Activated CD8-positive, alpha-beta memory T cell treated with anti-CD3 and anti-CD28 coated beads, Interleukin-2, amount 10 ng/mL, durations not matched to agents 7 days and 5 days (primary cell): ENCODE results near the gene ATG101. TPM values are rescaled to one million over a fixed set of nuclear protein-coding genes. Genes with fewer than 3 reads are reported as not detected.
A peak's percentile ranks its signal among the peaks of the same experiment; 100 is the strongest.

Experiments
- ATAC-seq: fragments of 150-1000 bp; cut with Tn5 transposase; one replicate; pipeline ENCODE4 v1.10.0; 2021; ENCODE audit warnings: moderate library complexity
- CTCF ChIA-PET: fragments of 350-600 bp; sonication (Branson Sonifier 250); formaldehyde crosslinking; loops from one replicate; lab custom pipeline; 2021; ENCODE audit warnings: antibody characterized with exemption; lab: Charles Lee
- DNase-seq: peaks from one replicate; pipeline ENCODE4 v3.0.0-alpha.2; 2020
- H3K27ac Mint-ChIP-seq: one replicate; pipeline ENCODE4 v1.8.0; 2021; ENCODE audit warnings: mild to moderate bottlenecking, mixed read lengths
- H3K27me3 Mint-ChIP-seq: one replicate; pipeline ENCODE4 v1.8.0; 2021; ENCODE audit warnings: mixed read lengths
- H3K36me3 Mint-ChIP-seq: one replicate; pipeline ENCODE4 v1.8.0; 2021; ENCODE audit warnings: mild to moderate bottlenecking, mixed read lengths
- H3K4me1 Mint-ChIP-seq: one replicate; pipeline ENCODE4 v1.8.0; 2021; ENCODE audit warnings: mixed read lengths
- H3K4me3 Mint-ChIP-seq: one replicate; pipeline ENCODE4 v1.8.0; 2021; ENCODE audit warnings: mild to moderate bottlenecking, moderate library complexity, mixed read lengths
- H3K9me3 Mint-ChIP-seq: one replicate; pipeline ENCODE4 v1.8.0; 2022; ENCODE audit warnings: low read depth, mixed read lengths
- total RNA-seq, 2 experiments: library from RNA; stranded (reverse); gene quantifications; one replicate each; pipeline ENCODE4 v1.2.3, GENCODE V29; 2021

Gene ATG101
- total RNA-seq, 2 experiments from 2014 or later: 33.3 to 42.2 TPM

DNA sequence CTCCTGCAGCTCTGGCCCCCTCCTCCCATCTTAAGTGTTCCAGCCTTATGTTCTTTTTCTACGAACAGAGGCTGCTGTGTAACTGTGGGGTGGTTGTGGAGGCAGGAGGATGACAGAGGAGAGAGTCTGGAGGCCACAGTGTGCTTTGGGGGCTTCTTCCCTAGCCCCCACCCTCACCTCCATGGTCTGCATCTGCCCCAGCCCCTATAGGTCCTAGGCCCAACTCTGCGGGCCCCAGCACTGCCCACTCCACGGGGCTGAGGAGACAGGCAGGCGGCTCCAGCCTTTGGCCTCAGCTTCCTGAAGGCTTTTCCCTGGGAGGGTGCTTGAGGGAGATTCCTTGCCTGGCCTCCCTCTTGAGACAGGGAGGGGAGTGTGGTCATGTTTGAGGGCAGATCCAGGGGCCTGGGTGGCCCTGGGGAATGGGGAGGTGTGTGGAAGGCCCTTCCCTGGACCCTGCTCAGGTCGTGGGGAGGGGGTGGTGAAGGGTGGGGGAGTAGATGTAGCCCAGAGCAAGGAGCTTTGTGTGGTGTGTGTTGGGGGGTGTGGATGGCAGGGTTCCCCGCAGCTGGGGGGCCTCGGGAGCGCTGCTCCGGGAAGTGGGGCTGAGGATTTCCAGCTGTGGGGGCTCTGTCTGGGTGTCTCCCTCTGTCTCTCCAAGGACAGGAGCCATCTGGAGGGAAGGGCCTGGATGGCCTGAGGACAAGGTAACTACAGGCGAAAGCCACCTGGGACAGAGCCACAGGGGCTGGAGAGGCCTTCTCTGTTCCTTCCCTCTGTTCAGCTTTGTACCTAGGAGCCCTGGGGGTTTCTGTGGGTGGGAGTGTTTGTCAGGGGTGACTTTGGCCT lies 10.8 kb downstream of the ATG101 start:
- H3K4me1 Mint-ChIP-seq: peaks cover 4% of the 10 kb centered on the region
- CTCF ChIA-PET: interaction anchor here (0.6 to 15.9 kb wide), 4 partner anchors 10 to 55 kb away, joined by 3 to 410 read pairs (median 44); partner anchors contain the start of gene ATG101
- peaks cover 7% of the 10 kb centered on the region for H3K36me3 Mint-ChIP-seq
- no peaks in the 10 kb centered on the region for H3K9me3 Mint-ChIP-seq
- no peak overlapping the region for H3K4me3 Mint-ChIP-seq
- ATAC-seq (no peak), DNase-seq (no peak)
- no peak overlapping the region for H3K27ac Mint-ChIP-seq
- no peaks in the 10 kb centered on the region for H3K27me3 Mint-ChIP-seq

DNA sequence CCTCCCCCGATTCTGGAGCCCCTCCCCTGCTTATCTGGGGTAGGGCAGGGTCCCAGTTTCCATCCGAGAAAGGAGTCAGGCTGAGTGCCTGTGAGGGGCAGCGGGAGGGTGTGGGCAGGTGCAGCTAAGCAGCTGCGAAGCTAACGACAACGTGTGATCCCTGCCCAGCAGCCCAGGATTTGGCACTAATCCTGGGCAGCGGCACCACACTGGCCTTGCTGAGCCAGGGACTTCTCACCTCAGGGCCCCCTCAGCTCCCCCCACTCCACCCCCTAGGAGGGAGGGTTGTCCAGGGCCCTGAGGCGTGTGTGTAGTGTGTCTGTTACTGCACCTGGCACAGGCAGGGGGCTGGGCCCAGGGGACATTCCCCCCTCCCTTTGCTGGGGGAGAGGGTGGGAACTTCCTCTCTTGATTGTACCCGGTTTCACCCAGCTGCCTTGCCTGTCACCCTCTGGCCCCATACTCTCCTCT lies 11.5 kb downstream of the ATG101 start:
- H3K27ac Mint-ChIP-seq: no peak overlapping the region
- DNase-seq (no peak), ATAC-seq (no peak)
- H3K27me3 Mint-ChIP-seq: no peaks in the 10 kb centered on the region
- no peak overlapping the region for H3K4me3 Mint-ChIP-seq
- CTCF ChIA-PET: interaction anchor here (1.4 to 15.9 kb wide), 4 partner anchors 10 to 82 kb away, joined by 3 to 410 read pairs (median 44); partner anchors contain the start of gene ATG101
- H3K4me1 Mint-ChIP-seq: peaks cover 4% of the 10 kb centered on the region
- H3K36me3 Mint-ChIP-seq: peaks cover 7% of the 10 kb centered on the region
- no peaks in the 10 kb centered on the region for H3K9me3 Mint-ChIP-seq

GRCh38 chr12:52082026-52082668 lies 12.4 kb downstream of the ATG101 start:
- ATAC-seq: no peak
- H3K27ac Mint-ChIP-seq: no peak overlapping the region
- no peak overlapping the region for H3K4me3 Mint-ChIP-seq

GRCh38 chr12:52082669-52082987 lies 12.8 kb downstream of the ATG101 start:
- Mint-ChIP-seq H3K4me3 (no peak overlapping the region), H3K4me1 (peaks cover 4% of the 10 kb centered on the region), H3K27me3 (peaks cover 10% of the 10 kb centered on the region), H3K9me3 (no peaks in the 10 kb centered on the region), H3K27ac (no peak overlapping the region), H3K36me3 (peaks cover 3% of the 10 kb centered on the region)
- ATAC-seq (no peak), DNase-seq (no peak)
- CTCF ChIA-PET: interaction anchor here (0.7 to 15.9 kb wide), 12 partner anchors 12 to 89 kb away, joined by 3 to 410 read pairs (median 4); partner anchors contain the start of gene ATG101

More at GRCh38 chr12:52082026-52082668, 12.4 kb downstream of the ATG101 start:
- H3K4me1 Mint-ChIP-seq: peaks cover 4% of the 10 kb centered on the region
- CTCF ChIA-PET: interaction anchor here (0.6 to 15.9 kb wide), 14 partner anchors 11 to 89 kb away, joined by 3 to 410 read pairs (median 4); partner anchors contain the start of genes ATG101 and TAMALIN
- peaks cover 4% of the 10 kb centered on the region for H3K36me3 Mint-ChIP-seq
- no peaks in the 10 kb centered on the region for H3K9me3 Mint-ChIP-seq
- no peak for DNase-seq
- H3K27me3 Mint-ChIP-seq: peaks cover 5% of the 10 kb centered on the region

DNA sequence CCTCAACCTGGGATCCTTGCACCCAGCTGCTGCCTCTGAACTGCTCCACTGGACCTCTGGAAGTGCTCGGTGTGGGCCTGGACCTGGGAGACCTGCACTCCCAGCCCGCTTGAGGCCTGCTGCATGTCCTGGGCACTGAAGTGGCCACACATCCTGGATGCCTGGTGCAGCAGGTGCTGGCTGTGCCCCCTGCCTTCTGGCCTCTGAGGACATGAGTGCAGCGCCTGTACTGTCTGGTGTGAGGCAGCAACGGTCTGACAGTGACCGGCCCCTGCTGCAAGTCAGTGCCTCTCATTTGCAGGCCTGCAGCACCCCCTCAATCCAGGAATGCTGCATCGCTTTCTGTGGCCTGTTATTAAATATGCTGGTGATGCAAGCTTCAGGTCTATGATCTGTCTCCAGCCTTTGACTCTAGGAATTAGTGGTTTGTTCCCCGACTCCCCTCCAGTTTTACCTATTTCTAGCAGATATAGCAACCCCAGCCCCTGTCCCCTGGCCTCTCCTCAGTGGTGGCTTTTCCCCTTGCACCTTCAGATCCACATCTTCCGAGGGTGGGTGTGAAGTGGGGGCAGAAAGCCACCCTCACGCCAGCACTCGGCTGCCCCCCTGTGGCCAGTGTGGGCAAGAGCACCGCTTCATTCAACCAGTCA lies 13.3 kb downstream of the ATG101 start:
- DNase-seq (peak; percentile 75), ATAC-seq (peak; percentile 78)
- Mint-ChIP-seq H3K36me3 (no peaks in the 10 kb centered on the region), H3K9me3 (no peaks in the 10 kb centered on the region), H3K4me3 (no peak overlapping the region), H3K27ac (no peak overlapping the region), H3K4me1 (peaks cover 4% of the 10 kb centered on the region), H3K27me3 (peaks cover 15% of the 10 kb centered on the region)
- CTCF ChIA-PET: interaction anchor here (0.7 to 15.9 kb wide), 12 partner anchors 12 to 90 kb away, joined by 3 to 410 read pairs (median 4); partner anchors contain the start of gene ATG101

DNA sequence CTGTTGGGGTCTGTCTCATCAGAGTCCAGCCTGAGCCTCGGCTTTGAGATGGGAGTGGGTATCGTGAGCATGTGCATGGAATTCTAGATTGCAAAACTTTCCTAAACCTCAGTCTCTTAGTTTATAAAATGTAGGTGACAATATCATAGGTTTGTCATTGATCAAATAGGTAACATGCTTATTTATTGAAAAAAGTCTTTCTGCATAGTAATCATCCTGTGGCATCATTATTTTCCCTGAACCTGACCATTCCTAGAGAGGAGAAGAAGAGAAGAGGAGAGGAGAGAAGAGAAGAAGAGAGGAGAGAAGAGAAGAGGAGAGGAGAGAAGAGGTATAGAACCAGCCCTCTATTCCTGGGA lies 13.8 kb downstream of the ATG101 start:
- Mint-ChIP-seq H3K4me3 (no peak overlapping the region), H3K4me1 (peaks cover 4% of the 10 kb centered on the region), H3K9me3 (no peaks in the 10 kb centered on the region), H3K27me3 (peaks cover 20% of the 10 kb centered on the region), H3K36me3 (no peaks in the 10 kb centered on the region), H3K27ac (no peak overlapping the region)
- ATAC-seq (no peak), DNase-seq (no peak)
- CTCF ChIA-PET: interaction anchor here (0.8 to 15.9 kb wide), 10 partner anchors 13 to 90 kb away, joined by 3 to 410 read pairs (median 5); partner anchors contain the start of gene ATG101

- CTCF ChIA-PET: interaction anchor here (1.4 to 15.9 kb wide), 7 partner anchors 14 to 92 kb away, joined by 3 to 410 read pairs (median 5); partner anchors contain the start of gene ATG101
- Mint-ChIP-seq H3K27me3 (peaks cover 29% of the 10 kb centered on the region), H3K4me3 (no peak overlapping the region), H3K4me1 (peaks cover 4% of the 10 kb centered on the region), H3K27ac (no peak overlapping the region), H3K36me3 (no peaks in the 10 kb centered on the region), H3K9me3 (no peaks in the 10 kb centered on the region)
- DNase-seq: no peak
- no peak for ATAC-seq
Observed at GRCh38 chr12:52084491-52085231, 14.9 kb downstream of the ATG101 start.

DNA sequence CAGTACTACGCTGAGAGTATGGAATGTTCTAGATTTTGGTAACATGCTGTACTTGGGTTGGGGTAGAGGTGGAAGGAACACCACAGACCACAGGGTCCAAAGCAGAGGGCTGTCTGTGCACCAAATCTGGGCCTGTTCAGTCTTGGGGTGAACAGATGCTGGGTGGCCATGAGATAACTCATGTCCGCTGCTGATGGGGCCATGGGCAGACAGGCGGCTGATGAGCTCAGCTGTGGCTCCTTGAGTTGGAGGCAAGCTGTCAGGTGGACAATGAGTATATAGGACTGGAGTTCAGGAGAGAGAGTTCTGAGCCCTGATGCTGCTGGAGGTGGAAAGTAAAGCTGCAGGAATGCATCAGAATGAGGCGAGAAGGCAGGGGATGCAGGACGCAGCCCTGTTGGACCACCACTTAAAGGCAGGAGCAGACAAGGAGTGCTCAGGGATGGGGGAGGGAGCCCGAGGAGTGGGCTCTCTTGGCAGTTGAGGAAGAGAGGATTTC lies 16.0 kb downstream of the ATG101 start:
- ATAC-seq: no peak
- Mint-ChIP-seq H3K4me1 (peaks cover 4% of the 10 kb centered on the region), H3K4me3 (no peak overlapping the region), H3K27ac (no peak overlapping the region), H3K9me3 (no peaks in the 10 kb centered on the region), H3K36me3 (no peaks in the 10 kb centered on the region), H3K27me3 (peaks cover 39% of the 10 kb centered on the region)
- no peak for DNase-seq
- CTCF ChIA-PET: interaction anchor here (2.3 to 15.9 kb wide), 3 partner anchors 15 to 60 kb away, joined by 5 to 410 read pairs (median 78); partner anchors contain the start of gene ATG101

- ATAC-seq (no peak), DNase-seq (no peak)
- Mint-ChIP-seq H3K27ac (no peak overlapping the region), H3K9me3 (no peaks in the 10 kb centered on the region), H3K27me3 (peaks cover 45% of the 10 kb centered on the region), H3K4me1 (peaks cover 4% of the 10 kb centered on the region), H3K4me3 (no peak overlapping the region), H3K36me3 (no peaks in the 10 kb centered on the region)
- CTCF ChIA-PET: interaction anchor here (7.0 to 15.9 kb wide), 2 partner anchors 16 to 61 kb away, joined by 78 to 410 read pairs; partner anchors contain the start of gene ATG101
Observed at GRCh38 chr12:52086366-52086765, 16.6 kb downstream of the ATG101 start.

DNA sequence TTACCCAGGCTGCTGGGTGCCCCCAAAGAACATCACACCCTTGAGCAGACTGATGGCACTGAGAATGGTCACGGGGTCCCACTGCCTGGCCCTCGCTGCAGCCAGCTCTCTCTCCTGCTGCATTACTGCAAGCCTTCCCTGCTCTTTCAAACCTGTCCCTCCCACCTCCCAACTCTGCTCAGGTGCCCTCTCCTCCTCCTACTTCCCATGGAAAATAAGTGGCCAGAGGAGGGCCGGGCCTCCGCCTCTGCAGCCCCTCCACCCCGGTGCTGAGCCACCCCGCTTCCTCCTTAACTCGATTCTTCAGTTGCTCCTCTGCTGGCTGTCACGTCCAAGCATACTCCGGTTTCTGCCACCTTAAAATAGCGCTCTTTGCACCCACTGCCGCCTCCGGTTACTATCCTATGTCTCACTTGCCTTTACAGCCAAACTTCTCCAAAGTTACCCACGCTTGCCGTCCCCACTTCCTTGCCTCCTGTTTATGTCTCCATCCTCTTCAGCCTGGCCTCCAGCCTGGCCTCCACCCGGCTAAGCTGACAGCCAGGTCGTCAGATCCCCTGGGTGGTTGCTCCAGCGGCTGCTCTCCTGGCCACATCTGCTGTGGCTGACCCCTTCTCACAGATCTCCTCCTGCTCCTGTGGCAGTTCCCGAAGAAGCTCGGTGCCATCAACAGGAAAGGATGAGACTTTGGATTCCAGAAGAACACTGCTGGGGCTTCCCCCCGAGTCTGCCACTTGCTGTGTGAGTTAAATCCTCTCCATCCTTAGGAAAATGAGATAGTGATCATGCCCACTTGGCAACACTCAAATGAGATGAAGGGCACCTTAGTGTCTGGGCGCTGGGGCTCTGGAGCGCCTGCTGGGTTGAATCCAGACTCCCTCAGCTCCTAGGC lies 17.4 kb downstream of the ATG101 start:
- ATAC-seq (no peak), DNase-seq (no peak)
- Mint-ChIP-seq H3K4me3 (no peak overlapping the region), H3K27me3 (peaks cover 53% of the 10 kb centered on the region), H3K27ac (no peak overlapping the region), H3K4me1 (peaks cover 2% of the 10 kb centered on the region), H3K36me3 (no peaks in the 10 kb centered on the region), H3K9me3 (no peaks in the 10 kb centered on the region)
- CTCF ChIA-PET: interaction anchor here (1.2 to 15.9 kb wide), 3 partner anchors 18 to 61 kb away, joined by 3 to 410 read pairs (median 5); partner anchors contain the start of gene ATG101
